ENCODE measurements around the gene ABL1.

ABL1 gene

GRCh38 chr9:130912932-130913598 lies 78.0 kb downstream of the ABL1 start:
- TF ChIP-seq GATA2 (IDR thresholded peaks at IDR 0.05; ENCODE audit: low read depth, low read length) (no peak), GATA3 (IDR thresholded peaks at IDR 0.05; ENCODE audit: low read depth, low read length) (no peak)

- TF ChIP-seq GATA3 (IDR thresholded peaks at IDR 0.05; ENCODE audit: low read depth, low read length) (no peak), GATA2 (IDR thresholded peaks at IDR 0.05; ENCODE audit: low read depth, low read length) (no peak)
Observed at GRCh38 chr9:130913599-130914416, 78.8 kb downstream of the ABL1 start.

GRCh38 chr9:130914417-130915095 lies 79.5 kb downstream of the ABL1 start:
- TF ChIP-seq GATA2 (IDR thresholded peaks at IDR 0.05; ENCODE audit: low read depth, low read length) = no peak
- no peak for TF ChIP-seq GATA3 (IDR thresholded peaks at IDR 0.05; ENCODE audit: low read depth, low read length)

- TF ChIP-seq GATA3 (IDR thresholded peaks at IDR 0.05; ENCODE audit: low read depth, low read length) (no peak), GATA2 (IDR thresholded peaks at IDR 0.05; ENCODE audit: low read depth, low read length) (no peak)
Observed at GRCh38 chr9:130915096-130915447, 80.0 kb downstream of the ABL1 start.

GRCh38 chr9:130917168-130917960 lies 82.3 kb downstream of the ABL1 start:
- TF ChIP-seq GATA3 (IDR thresholded peaks at IDR 0.05; ENCODE audit: low read depth, low read length) (no peak), GATA2 (IDR thresholded peaks at IDR 0.05; ENCODE audit: low read depth, low read length) (no peak)

- TF ChIP-seq GATA2 (IDR thresholded peaks at IDR 0.05; ENCODE audit: low read depth, low read length) (no peak), GATA3 (IDR thresholded peaks at IDR 0.05; ENCODE audit: low read depth, low read length) (no peak)
Observed at GRCh38 chr9:130918101-130918825, 83.2 kb downstream of the ABL1 start.

- TF ChIP-seq GATA2 (IDR thresholded peaks at IDR 0.05; ENCODE audit: low read depth, low read length) (no peak), GATA3 (IDR thresholded peaks at IDR 0.05; ENCODE audit: low read depth, low read length) (no peak)
Observed at GRCh38 chr9:130918826-130919558, 83.9 kb downstream of the ABL1 start.

GRCh38 chr9:130919559-130920145 lies 84.6 kb downstream of the ABL1 start:
- TF ChIP-seq GATA3 (IDR thresholded peaks at IDR 0.05; ENCODE audit: low read depth, low read length) = no peak
- no peak for TF ChIP-seq GATA2 (IDR thresholded peaks at IDR 0.05; ENCODE audit: low read depth, low read length)

- no peak for TF ChIP-seq GATA3 (IDR thresholded peaks at IDR 0.05; ENCODE audit: low read depth, low read length)
- TF ChIP-seq GATA2 (IDR thresholded peaks at IDR 0.05; ENCODE audit: low read depth, low read length) = no peak
Observed at GRCh38 chr9:130920233-130920632, 85.2 kb downstream of the ABL1 start.

- no peak for TF ChIP-seq GATA2 (IDR thresholded peaks at IDR 0.05; ENCODE audit: low read depth, low read length)
- no peak for TF ChIP-seq GATA3 (IDR thresholded peaks at IDR 0.05; ENCODE audit: low read depth, low read length)
Observed at GRCh38 chr9:130920762-130921299, 85.8 kb downstream of the ABL1 start.

- no peak for TF ChIP-seq GATA2 (IDR thresholded peaks at IDR 0.05; ENCODE audit: low read depth, low read length)
- no peak for TF ChIP-seq GATA3 (IDR thresholded peaks at IDR 0.05; ENCODE audit: low read depth, low read length)
Observed at GRCh38 chr9:130921300-130921988, 86.4 kb downstream of the ABL1 start.
